Kidney (tissue), 14 donors: ENCODE measurements around the gene TCL1A. TPM values are rescaled to one million over a fixed set of nuclear protein-coding genes. Genes with fewer than 3 reads are reported as not detected.

ENCODE experiments used
- DNase-seq, 5 donors: peaks; one replicate each; pipeline ENCODE4 v3.0.0-alpha.2; 2013 to 2020
- FAIRE-seq: peaks from 2 replicates; lab custom pipeline; 2012; peaks lifted over from hg19 to GRCh38; lab: Jason Lieb, UNC
- H3K27ac ChIP-seq, 2 donors: one replicate each; pipeline ENCODE4 v1.7.0; 2013; ENCODE audit warnings: low read depth in 2 of 2, low read length in 2 of 2, inconsistent platforms in 1 of 2
- H3K27me3 ChIP-seq: one replicate; pipeline ENCODE4 v1.7.1; 2013; ENCODE audit warnings: low read length, inconsistent platforms; ENCODE audit not compliant: control insufficient read depth, insufficient read depth
- H3K36me3 ChIP-seq, 3 donors: one replicate each; pipeline versions ENCODE4 v1.7.0 to v1.7.1; 2013; ENCODE audit warnings: low read length in 3 of 3, control low read depth in 1 of 3, inconsistent platforms in 1 of 3; ENCODE audit not compliant: insufficient read depth in 3 of 3, control insufficient read depth in 2 of 3
- H3K4me1 ChIP-seq, 3 donors: one replicate each; pipeline versions ENCODE4 v1.7.0 to v1.7.1; 2013; ENCODE audit warnings: low read length in 3 of 3, inconsistent platforms in 1 of 3, low read depth in 1 of 3; ENCODE audit not compliant: control insufficient read depth in 2 of 3, insufficient read depth in 2 of 3
- H3K4me3 ChIP-seq, 3 donors: one replicate each; pipeline versions ENCODE4 v1.7.0 to v1.8.1; 2013; ENCODE audit warnings: low read length in 3 of 3, control low read depth in 1 of 3, inconsistent platforms in 1 of 3
- H3K9ac ChIP-seq, 3 donors: one replicate each; pipeline versions ENCODE4 v1.7.0 to v1.7.1; 2013; ENCODE audit warnings: low read length in 3 of 3, control low read depth in 1 of 3, inconsistent platforms in 1 of 3
- H3K9me3 ChIP-seq, 3 donors: one replicate each; pipeline versions ENCODE4 v1.7.0 to v1.7.1; 2013; ENCODE audit warnings: low read length in 3 of 3, control low read depth in 1 of 3, inconsistent platforms in 1 of 3; ENCODE audit not compliant: control insufficient read depth in 2 of 3, insufficient read depth in 1 of 3
- CTCF ChIP-seq: IDR thresholded peaks from 3 replicates; pipeline ENCODE4 v1.5.1; 2012; ENCODE audit warnings: mild to moderate bottlenecking, moderate library complexity, borderline replicate concordance; ENCODE audit not compliant: insufficient read depth; ENCODE audit errors: extremely low read depth
- intact Hi-C: fragments of 100-400 bp; cut with DNase I; formaldehyde crosslinking; loops from one replicate; pipeline ENCODE4 v1.11.1; 2022
- polyA plus RNA-seq: library from polyadenylated mRNA; stranded (reverse); fragments of 350-450 nt; fragmentation: Illumina TruSeq; extraction: RNeasy Lipid Tissue Mini Kit (QIAGEN cat#74804); gene quantifications from one replicate; pipeline ENCODE4 v1.2.3, GENCODE V29; 2014; ENCODE audit warnings: low read depth, low replicate concordance; ENCODE audit not compliant: insufficient read depth
- total RNA-seq: library from RNA; stranded (reverse); fragmentation: NEBNext Ultra II Directional; extraction: Animal tissue kit (Norgen Biotek cat#: 25700); gene quantifications from one replicate; pipeline ENCODE4 v1.2.1, GENCODE V29; 2021
- donor health status: control.
- donor health status: control.
- donor health status: control.
- donor health status: control.
- donor health status: control.
- donor health status: DM: yes; HTN: yes; CAD: no.
- donor health status: Normal renal cell carcinoma (clear cell type).

The TCL1A gene
- total and polyA plus RNA-seq, 2 donors from 2014 or later, result 1.4 TPM; not detected in 1

DNA sequence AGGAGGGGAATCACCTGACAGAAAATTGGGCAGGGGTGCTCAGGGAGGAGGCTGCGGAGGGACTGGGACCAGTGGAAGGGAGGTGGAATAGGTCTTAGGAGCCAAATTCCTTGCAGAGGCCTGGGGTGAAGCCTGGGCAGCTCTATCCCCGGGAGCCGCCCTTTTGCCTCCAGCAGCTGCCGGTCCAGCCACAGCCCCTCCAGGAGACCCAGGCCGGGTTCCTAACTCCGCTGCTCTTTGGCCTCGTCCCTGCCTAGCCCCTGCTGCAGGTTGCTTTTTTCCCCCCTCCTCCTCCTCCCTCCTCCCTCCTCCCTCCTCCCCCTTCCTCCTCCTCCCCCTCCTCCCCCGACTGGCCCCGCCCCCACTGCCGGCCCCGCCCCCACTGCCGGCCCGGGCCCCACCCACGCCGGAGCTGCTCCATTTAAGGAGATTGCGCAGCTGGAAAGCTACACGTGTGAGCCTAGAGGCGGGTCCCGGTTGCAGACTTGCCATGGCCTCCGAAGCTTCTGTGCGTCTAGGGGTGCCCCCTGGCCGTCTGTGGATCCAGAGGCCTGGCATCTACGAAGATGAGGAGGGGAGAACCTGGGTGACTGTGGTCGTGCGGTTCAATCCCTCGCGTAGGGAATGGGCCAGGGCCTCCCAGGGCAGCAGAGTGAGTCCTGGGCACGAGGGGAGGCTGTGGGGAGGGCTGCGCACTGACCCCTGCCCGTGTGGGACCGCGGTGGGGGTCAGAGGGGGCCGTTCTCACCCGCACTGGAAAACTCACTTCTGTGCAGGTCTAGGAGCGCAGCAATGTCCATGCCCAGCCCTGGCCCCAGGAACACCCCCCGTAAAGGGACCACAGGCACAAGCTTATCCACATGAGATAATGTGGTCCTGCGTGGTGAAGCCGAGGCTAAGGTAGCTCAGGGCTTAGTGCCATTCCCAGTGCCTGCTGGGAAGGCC, 27.7 kb downstream of the TCL1A start, which contains the start of gene TCL1B:
Gene TCL1B (plus strand): TSS at position 449 of the 945 bp plus-strand sequence. CDS start 42 bp downstream, at position 491.
- no peaks in the 10 kb centered on the region for H3K36me3 ChIP-seq
- no peak for FAIRE-seq
- peak in 1 of 5 donors; percentile 20 for DNase-seq
- H3K27me3 ChIP-seq, result no peaks in the 10 kb centered on the region
- H3K4me1 ChIP-seq, result no peaks in the 10 kb centered on the region
- intact Hi-C loops, result no loop called here
- no peak within 1 kb of the TSS for H3K27ac ChIP-seq
- no peaks in the 10 kb centered on the region for H3K9me3 ChIP-seq
- no peak for TF ChIP-seq CTCF
- H3K4me3 ChIP-seq, result no peak within 1 kb of the TSS
- H3K9ac ChIP-seq, result no peak within 1 kb of the TSS

DNA sequence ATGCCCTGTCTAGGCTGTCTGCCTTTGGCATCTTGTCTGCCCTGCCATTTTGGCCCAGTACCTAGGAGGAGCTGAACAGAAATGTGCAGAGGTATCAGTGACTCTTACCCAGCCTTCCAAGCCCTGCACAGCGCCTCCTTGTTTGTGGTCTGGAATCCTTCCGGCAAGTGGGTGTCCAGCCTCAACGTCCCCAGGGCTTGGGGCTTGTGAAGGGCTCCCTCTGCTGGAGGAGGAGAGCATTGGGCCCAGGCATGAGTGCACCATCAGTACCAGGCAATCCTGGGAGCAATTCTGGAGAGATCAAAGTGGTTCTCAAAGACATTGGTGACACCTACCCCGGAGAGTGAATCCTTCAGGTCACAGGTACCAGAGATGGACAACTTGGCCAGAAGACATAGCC, 30.1 kb downstream of the TCL1A start:
- Histone ChIP-seq H3K27ac (no peak overlapping the region), H3K36me3 (no peaks in the 10 kb centered on the region), H3K27me3 (no peaks in the 10 kb centered on the region), H3K9me3 (no peaks in the 10 kb centered on the region), H3K4me3 (no peak overlapping the region), H3K9ac (no peak overlapping the region), H3K4me1 (no peaks in the 10 kb centered on the region)
- DNase-seq (no peak), FAIRE-seq (no peak)
- TF ChIP-seq CTCF, result peak; percentile 49
- intact Hi-C loops, result no loop called here

DNA sequence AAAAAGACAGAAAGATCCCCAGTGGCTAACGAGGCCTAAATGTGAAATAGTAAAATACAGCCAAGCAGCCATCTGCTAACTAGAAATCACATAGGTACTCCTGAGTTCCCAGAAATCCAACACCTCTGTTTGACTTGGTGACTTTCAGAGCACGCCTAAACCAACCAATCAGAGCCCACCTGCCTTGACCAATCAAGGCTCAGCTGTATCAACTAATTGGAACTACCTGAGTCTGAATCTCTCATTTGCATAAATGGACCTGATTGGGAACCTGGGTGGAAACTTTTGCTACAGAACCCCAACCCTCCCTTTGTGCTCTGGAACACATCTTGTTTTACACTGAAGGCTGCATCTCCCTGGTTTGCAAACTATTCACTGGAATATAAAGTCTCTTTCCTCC, 32.8 kb downstream of the TCL1A start:
- Histone ChIP-seq H3K27ac (no peak overlapping the region), H3K4me3 (no peak overlapping the region)

More for the DNA sequence above, 32.8 kb downstream of the TCL1A start:
- FAIRE-seq, result no peak
- TF ChIP-seq CTCF, result no peak
- H3K36me3 ChIP-seq, result no peaks in the 10 kb centered on the region
- DNase-seq, result no peak
- intact Hi-C loops, result no loop called here
- peaks cover 0 to 8% (median 0%) of the 10 kb centered on the region in 3 donors for H3K9me3 ChIP-seq
- no peak overlapping the region for H3K9ac ChIP-seq
- no peaks in the 10 kb centered on the region for H3K27me3 ChIP-seq
- H3K4me1 ChIP-seq, result no peaks in the 10 kb centered on the region
